Stimulated activated CD4-positive, alpha-beta T cell treated with anti-CD3 and anti-CD28 coated beads, Interleukin-4, amount 100 ng/mL, for 4 hours (primary cell): ENCODE measurements around the gene DNHD1.
"Not testable (repeated sequence)": the region's sequence is repeated elsewhere in the genome, so short reads cannot be mapped to it uniquely, and the experiment has no call there.

Source experiments
- DNase-seq, 2 experiments: peaks; one replicate each; pipeline ENCODE4 v3.0.0-alpha.2; 2020

The DNHD1 gene

GRCh38 chr11:6480299-6480914 is 16.7 kb upstream of the DNHD1 start:
- no peak for DNase-seq

- peak; percentile 93 to 97 for DNase-seq
These were observed 15.8 kb upstream of the DNHD1 start, which contains the start of the genes ARFIP2 and TIMM10B for GRCh38 chr11:6481012-6481923. Gene ARFIP2, minus strand, starts transcription at chr11:6481331. Its CDS starts 910 bp downstream, at chr11:6480421. Gene TIMM10B, plus strand, starts transcription at chr11:6481501. Its CDS starts 16 bp downstream, at chr11:6481517.

- DNase-seq, result no peak
These were observed 15.2 kb upstream of the DNHD1 start for GRCh38 chr11:6481924-6482275.

DNA sequence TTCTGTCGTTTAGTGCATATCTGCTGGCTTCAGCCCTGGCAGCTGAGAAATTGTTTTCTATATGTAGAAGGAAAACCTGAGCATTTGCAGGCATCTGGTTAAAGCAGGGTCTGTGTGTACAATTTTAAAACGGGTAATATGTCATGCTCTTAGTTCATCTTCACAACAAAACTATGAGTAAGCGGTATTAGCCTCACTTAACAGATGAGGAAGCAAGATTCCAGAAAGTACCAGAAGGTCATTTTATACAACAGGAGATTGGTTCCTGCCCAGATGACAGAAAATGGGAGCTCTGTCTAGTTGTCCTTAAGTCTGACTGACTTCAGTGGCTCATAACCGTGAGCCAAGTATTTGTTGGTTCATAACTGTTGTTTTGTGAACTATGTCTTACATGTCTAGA is 14.6 kb upstream of the DNHD1 start:
- DNase-seq, result no peak

DNA sequence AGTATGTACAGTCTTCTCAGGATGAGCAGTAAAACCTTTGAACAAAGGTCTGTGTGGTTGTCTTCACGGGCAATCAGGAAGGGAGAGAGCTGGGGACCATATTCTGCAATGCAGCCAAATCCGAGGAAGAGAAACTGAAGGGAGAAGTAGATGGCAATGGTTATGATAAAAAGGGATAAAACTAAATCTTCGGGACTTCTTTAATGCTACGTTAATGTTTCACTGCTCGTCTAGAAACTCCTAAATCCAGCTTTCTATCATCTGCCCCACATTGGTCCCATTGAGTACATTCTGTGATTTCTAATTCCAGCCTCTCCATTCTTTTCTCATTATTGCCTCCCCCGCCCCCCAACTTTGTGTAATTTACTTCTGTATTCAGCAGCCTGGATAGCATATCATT is 14.1 kb upstream of the DNHD1 start:
- DNase-seq, result no peak

GRCh38 chr11:6485661-6486060 is 11.4 kb upstream of the DNHD1 start:
- DNase-seq, result no peak

DNA sequence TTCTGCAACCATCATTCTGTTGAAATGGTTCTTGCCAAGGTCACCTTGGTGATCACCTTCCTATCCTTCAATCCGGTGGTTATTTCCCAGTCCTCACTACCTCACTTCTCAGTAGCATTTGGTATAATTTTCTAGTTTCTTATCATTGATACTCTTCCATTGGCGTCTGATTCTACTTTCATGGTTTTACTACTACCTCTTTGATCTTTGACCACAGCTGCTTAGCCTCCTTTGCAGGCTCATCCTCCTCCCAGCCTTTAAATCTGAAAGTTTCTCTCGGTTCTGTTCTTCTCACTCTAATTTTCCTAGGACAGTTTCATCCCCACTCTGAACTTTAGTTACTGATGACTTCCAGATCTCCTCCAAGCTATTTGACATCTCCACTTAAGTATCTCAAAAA is 10.8 kb upstream of the DNHD1 start:
- DNase-seq, result no peak

GRCh38 chr11:6486938-6487337 is 10.1 kb upstream of the DNHD1 start:
- DNase-seq, result no peak

- no peak for DNase-seq
These were observed 8.7 kb upstream of the DNHD1 start for GRCh38 chr11:6488342-6488741.

DNA sequence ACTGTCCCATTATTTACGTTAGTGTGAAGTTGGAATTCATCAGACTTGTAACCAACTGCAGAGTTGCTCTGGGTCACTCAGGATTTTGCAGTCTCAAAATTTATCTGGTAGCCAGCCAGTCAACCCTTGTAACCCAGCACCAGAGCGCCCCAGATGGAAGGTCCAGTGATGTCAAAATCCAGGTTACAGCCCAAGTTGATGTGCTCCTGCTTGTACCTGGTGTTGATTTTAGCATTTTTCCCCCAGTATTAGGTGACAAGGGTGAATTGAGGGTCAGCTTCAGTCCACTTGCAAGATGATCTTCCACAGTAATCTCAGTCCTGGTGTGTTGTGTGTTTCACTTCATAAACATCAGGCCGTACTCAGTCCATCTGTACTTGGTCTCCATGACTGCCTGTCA is 8.3 kb upstream of the DNHD1 start:
- DNase-seq, result no peak

DNA sequence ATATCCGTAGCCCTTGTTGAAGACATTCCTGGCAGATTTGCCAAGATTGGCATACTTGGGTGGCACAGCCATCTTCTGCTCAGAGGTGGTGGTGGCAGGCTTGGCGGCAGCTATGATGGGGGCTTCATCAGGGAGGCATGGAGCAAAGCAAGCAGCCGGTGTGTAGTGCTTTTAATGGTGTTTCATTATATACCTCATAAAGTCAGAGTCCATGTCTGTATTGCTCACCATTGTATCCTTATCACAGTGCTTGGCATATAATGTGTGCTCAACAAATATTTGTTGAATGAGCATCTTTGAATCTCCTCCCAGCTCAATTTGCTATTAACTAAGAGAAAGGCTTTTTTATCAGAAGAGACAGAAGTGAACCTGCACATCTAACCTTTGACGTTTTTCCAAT is 7.8 kb upstream of the DNHD1 start:
- no peak for DNase-seq

DNA sequence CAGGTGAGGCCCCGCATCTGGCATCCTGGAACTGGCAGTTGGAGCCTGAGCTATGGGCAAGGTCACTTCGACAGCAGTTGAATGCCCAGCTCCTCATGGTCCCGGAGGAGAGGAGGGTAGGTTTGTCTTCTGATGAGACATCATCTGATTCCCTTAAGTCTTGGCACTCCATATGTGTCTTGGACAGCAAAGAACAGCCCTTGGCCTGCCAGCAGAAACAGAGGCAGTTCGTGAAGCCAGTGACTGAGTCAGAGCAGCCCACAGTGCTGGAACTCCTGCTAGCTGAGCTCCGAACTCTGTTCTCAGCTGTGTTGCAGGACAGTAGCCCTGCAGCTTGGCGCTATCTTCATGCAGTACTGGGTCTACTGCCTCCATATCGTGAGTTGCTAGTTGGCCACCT is 1.0 kb downstream of the DNHD1 start:
- DNase-seq, result no peak

DNA sequence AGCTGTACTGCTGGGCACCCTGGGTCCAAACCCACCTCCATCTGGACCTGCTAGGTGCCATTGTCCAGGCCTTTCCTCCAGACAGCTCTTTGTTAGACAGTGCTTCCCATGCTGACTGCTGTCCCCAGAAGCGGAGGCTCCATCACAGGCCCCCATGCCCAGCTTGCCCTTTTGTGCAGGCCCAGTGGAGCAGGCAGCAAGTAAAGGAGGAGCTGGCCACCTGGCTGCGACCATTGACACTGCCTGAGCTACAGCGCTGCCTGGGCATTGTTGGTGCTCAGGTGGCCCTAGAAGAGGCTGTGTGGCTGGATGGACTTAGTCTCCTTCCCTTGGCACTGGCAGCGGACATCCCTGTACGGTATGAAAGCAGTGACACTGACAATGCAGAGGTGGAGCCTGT is 1.5 kb downstream of the DNHD1 start:
- no peak for DNase-seq

GRCh38 chr11:6502382-6502781 is 5.3 kb downstream of the DNHD1 start:
- DNase-seq, result no peak

DNA sequence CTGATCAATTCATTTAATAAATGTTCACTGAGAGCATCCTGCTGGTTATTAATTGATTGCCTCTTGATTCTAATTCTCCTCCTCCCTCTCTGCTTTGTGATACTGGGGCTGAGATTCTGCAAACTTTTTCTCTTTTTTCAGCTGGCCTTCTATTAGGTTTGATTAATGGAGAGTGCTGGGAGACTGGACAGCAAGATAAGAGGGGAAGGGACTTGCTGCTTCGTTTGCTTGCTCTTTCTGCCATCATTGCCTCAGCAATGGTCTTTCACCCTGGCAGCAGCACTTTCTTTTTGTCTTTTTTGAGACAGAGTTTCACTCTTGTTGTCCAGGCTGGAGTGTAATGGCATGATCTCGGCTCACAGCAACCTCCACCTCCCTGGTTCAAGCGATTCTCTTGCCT is 7.1 kb downstream of the DNHD1 start:
- DNase-seq, result no peak

DNA sequence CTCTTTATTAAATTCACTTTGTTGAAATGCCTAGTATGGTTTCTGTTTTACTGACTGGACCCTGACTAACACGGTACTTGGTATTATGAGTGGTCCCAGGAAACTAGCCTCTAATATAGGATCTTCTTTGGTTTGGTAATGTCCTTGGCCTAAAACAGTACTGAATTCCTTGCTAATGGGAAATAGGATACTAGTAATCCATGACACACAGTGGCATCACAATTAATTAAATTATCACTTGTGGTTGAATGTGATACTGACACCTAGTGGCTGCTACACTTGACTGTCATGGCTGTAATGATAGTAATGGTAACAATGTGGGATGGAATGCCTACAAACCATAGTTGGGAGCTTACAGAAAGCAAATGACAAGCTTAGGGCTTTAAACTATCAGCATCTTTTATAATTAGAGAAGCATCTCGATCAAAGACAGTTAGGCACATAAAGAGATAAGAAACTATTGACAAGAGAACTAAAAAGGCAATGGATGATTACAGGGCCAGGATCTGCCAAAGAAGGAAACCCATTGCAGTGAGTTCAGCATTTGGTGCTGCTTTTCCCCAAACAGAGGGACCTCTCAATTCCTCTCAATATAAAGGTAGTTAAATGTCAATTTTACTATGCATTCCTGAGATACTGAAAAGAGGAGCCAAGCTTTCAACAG is 8.6 kb downstream of the DNHD1 start:
- DNase-seq, result no peak

GRCh38 chr11:6516865-6517264 is 19.8 kb downstream of the DNHD1 start:
- no peak for DNase-seq

GRCh38 chr11:6520265-6520664 is 23.2 kb downstream of the DNHD1 start:
- DNase-seq, result no peak

DNA sequence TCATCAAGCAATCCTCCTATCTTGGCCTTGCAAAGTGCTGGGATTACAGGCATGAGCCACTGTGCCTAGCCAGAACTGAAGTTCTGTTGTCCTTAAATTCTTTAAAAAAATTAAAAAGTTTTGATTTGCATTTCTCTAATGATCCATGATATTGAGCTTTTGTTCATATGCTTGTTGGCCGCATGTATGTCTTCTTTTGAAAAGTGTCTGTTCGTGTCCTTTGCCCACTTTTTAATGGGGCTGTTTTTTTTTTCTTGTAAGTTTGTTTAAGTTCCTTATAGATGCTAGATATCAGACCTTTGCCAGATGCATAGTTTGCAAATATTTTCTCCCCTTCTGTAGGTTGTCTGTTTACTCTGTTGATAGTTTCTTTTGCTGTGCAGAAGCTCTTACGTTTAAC is 24.9 kb downstream of the DNHD1 start:
- not testable (repeated sequence) for DNase-seq

GRCh38 chr11:6523253-6523652 is 26.2 kb downstream of the DNHD1 start:
- DNase-seq, result no peak

DNA sequence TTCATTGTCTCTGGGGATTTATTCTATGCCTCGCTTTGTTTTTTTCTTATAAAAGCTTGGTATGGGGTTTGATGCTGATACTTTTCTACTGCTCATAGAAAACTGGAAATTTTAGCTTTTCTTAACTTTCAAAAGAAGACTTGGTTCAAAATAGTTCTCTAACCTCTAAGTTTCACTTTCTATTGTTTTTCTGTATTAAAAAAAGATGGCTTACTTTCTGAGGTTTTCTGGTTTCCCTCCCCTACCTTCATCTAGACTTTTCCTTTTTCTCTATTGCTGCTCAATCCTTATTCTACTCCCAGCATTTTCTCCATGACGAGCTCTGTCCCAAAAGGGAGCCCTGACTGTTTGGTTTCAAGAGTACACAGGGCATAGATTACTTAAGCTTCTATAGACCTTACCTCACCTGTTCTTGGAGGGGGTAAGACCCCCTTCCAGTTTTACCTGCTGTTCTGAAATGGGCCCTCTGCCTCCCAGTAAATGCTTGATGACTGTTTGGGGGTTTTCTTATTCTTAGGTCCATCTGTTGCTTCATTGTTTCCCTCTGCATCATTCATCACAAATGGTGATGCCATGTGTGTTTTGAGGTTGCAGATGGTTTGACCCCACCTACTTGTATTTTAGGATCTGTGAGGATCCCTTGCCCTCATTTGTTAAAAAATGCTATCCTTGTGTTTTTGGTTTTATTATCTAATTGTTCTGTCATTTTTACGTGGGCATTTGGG is 29.5 kb downstream of the DNHD1 start:
- DNase-seq, result no peak

DNA sequence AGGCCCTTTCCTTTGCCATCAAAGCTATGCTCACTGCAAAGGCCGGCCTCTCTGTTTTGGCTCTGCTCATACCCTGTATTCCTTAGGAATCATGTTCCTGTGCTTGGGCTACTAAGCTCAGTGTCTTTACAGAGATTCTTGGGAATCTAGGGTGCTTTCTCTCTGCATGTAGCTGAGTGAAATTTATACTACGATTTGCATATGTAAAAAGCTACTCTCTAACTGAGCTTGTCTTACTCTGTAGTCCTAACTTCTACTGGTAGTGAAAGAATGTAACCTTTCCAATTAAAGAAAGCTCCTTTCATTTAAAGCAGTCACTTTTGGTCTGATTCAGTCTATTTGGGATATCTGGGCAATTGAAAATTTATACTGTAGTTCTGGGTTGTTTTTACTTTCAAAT is 32.2 kb downstream of the DNHD1 start:
- no peak for DNase-seq

- no peak for DNase-seq
These were observed 33.8 kb downstream of the DNHD1 start for GRCh38 chr11:6530848-6531247.
